Mucosa of descending colon (tissue), 3 donors: Measurements from ENCODE around the gene DCC. TPM values are rescaled to one million over a fixed set of nuclear protein-coding genes. Genes with fewer than 3 reads are reported as not detected.

Experiments used
- ATAC-seq: fragments of 200-7000 bp; cut with Tn5 transposase; one replicate; pipeline ENCODE4 v1.9.1; 2020; ENCODE audit warnings: mild to moderate bottlenecking, moderate library complexity
- DNase-seq, 3 donors: peaks; one replicate each; pipeline ENCODE4 v3.0.0-alpha.2; 2020
- H3K36me3 ChIP-seq: fragments of 200-600 bp; one replicate; pipeline ENCODE4 v1.8.0; 2021; ENCODE audit warnings: low read depth, mild to moderate bottlenecking
- H3K4me1 ChIP-seq: fragments of 200-600 bp; one replicate; pipeline ENCODE4 v1.8.0; 2021; ENCODE audit warnings: low read depth, mild to moderate bottlenecking
- H3K4me3 ChIP-seq: fragments of 200-600 bp; one replicate; pipeline ENCODE4 v1.8.0; 2021; ENCODE audit warnings: mild to moderate bottlenecking
- H3K9me3 ChIP-seq: fragments of 200-600 bp; one replicate; pipeline ENCODE4 v1.8.0; 2021; ENCODE audit warnings: mild to moderate bottlenecking
- CTCF ChIP-seq: fragments of 200-600 bp; IDR thresholded peaks from one replicate; pipeline ENCODE4 v1.8.0; 2022; ENCODE audit warnings: antibody characterized with exemption, mild to moderate bottlenecking
- intact Hi-C, 2 donors: fragments of 100-400 bp; cut with DNase I in 1 of 2; cut with micrococcal nuclease in 1 of 2; formaldehyde crosslinking; loops; one replicate each; pipeline versions ENCODE4 v1.11.0 to v1.11.1; 2022; cut with DNase I, micrococcal nuclease
- total RNA-seq, 3 donors: library from RNA; stranded (reverse); fragmentation: NEBNext Ultra II Directional in 2 of 3; extraction: Animal tissue kit (Norgen Biotek cat#: 25700) in 2 of 3; gene quantifications; one replicate each; pipeline versions ENCODE4 v1.2.1 to v1.2.4, GENCODE V29; 2021 to 2023
- donor health status: DM: no; HTN: no; CAD: no; lungs with moderate emphysema.
- donor health status: DM: no; HTN: no; CAD: no.
- donor health status: DM: no; HTN: yes; CAD: no.

DCC gene
- total RNA-seq, 3 donors from 2014 or later = 0.26 to 1.3 (median 0.34) TPM

- no peaks in the 10 kb centered on the region for H3K9me3 ChIP-seq
- ATAC-seq = no peak
Observed at GRCh38 chr18:53033128-53033527, 693.1 kb downstream of the DCC start.

GRCh38 chr18:53038608-53039007 lies 698.6 kb downstream of the DCC start:
- no peaks in the 10 kb centered on the region for H3K36me3 ChIP-seq
- intact Hi-C loops = no loop called here
- DNase-seq (no peak), ATAC-seq (no peak)
- no peaks in the 10 kb centered on the region for H3K4me1 ChIP-seq
- TF ChIP-seq CTCF = no peak
- H3K9me3 ChIP-seq = no peaks in the 10 kb centered on the region
- no peak overlapping the region for H3K4me3 ChIP-seq

More at GRCh38 chr18:53033128-53033527, 693.1 kb downstream of the DCC start:
- TF ChIP-seq CTCF = no peak
- DNase-seq = no peak
- intact Hi-C loops = no loop called here
- Histone ChIP-seq H3K36me3 (no peaks in the 10 kb centered on the region), H3K4me3 (no peak overlapping the region), H3K4me1 (no peaks in the 10 kb centered on the region)

- TF ChIP-seq CTCF = no peak
- no peak for DNase-seq
- no peaks in the 10 kb centered on the region for H3K4me1 ChIP-seq
- H3K4me3 ChIP-seq = no peak overlapping the region
- no peaks in the 10 kb centered on the region for H3K36me3 ChIP-seq
- intact Hi-C loops = no loop called here
- no peak for ATAC-seq
- no peaks in the 10 kb centered on the region for H3K9me3 ChIP-seq
Observed at GRCh38 chr18:53040286-53040685, 700.3 kb downstream of the DCC start.

- no peaks in the 10 kb centered on the region for H3K36me3 ChIP-seq
- DNase-seq (no peak), ATAC-seq (no peak)
- no peaks in the 10 kb centered on the region for H3K4me1 ChIP-seq
- H3K4me3 ChIP-seq = no peak overlapping the region
- no peak for TF ChIP-seq CTCF
- no peaks in the 10 kb centered on the region for H3K9me3 ChIP-seq
- intact Hi-C loops = no loop called here
Observed at GRCh38 chr18:53056064-53056463, 716.1 kb downstream of the DCC start.

- H3K36me3 ChIP-seq = no peaks in the 10 kb centered on the region
- H3K4me3 ChIP-seq = no peak overlapping the region
- DNase-seq (no peak), ATAC-seq (no peak)
- no peak for TF ChIP-seq CTCF
- H3K9me3 ChIP-seq = no peaks in the 10 kb centered on the region
- intact Hi-C loops = no loop called here
- H3K4me1 ChIP-seq = no peaks in the 10 kb centered on the region
Observed at GRCh38 chr18:53070788-53071187, 730.8 kb downstream of the DCC start.

GRCh38 chr18:53080687-53081086 lies 740.7 kb downstream of the DCC start:
- DNase-seq (no peak), ATAC-seq (no peak)
- Histone ChIP-seq H3K36me3 (no peaks in the 10 kb centered on the region), H3K4me1 (no peaks in the 10 kb centered on the region), H3K9me3 (no peaks in the 10 kb centered on the region), H3K4me3 (no peak overlapping the region)
- intact Hi-C loops = no loop called here
- TF ChIP-seq CTCF = no peak
